Large intestine (tissue), 3 donors: ENCODE results near the gene FOLR3. TPM values are rescaled to one million over a fixed set of nuclear protein-coding genes. Genes with fewer than 3 reads are reported as not detected.
"Not testable (repeated sequence)": the region's sequence is repeated elsewhere in the genome, so short reads cannot be mapped to it uniquely, and the experiment has no call there.

Experiments
- DNase-seq, 2 donors: peaks; one replicate each; pipeline versions ENCODE4 v3.0.0 to v3.0.0-alpha.2; 2013
- H3K27ac ChIP-seq: one replicate; pipeline ENCODE4 v1.5.1; 2013; ENCODE audit warnings: low read length
- H3K27me3 ChIP-seq: 2 replicates; pipeline ENCODE4 v1.6.1; 2013; ENCODE audit warnings: low read length; ENCODE audit not compliant: control insufficient read depth, insufficient read depth
- H3K36me3 ChIP-seq: 2 replicates; pipeline ENCODE4 v1.6.1; 2013; ENCODE audit warnings: low read length; ENCODE audit not compliant: control insufficient read depth, insufficient read depth
- H3K4me1 ChIP-seq: one replicate; pipeline ENCODE4 v1.6.1; 2013; ENCODE audit warnings: low read length; ENCODE audit not compliant: control insufficient read depth, insufficient read depth
- H3K4me3 ChIP-seq: one replicate; pipeline ENCODE4 v1.5.1; 2013; ENCODE audit warnings: low read length
- H3K9me3 ChIP-seq: one replicate; pipeline ENCODE4 v1.6.1; 2013; ENCODE audit warnings: mild to moderate bottlenecking, low read depth, low read length, moderate library complexity; ENCODE audit not compliant: control insufficient read depth
- WGBS: methylation state at CpG from one replicate; pipeline ENCODE4 v1.1.5; 2013; ENCODE audit warnings: low lambda C conversion rate; ENCODE audit not compliant: insufficient coverage; 5-methylcytosine and 5-hydroxymethylcytosine counted together
- polyA plus RNA-seq: library from polyadenylated mRNA; unstranded; fragments of 120-200 nt; gene quantifications from one replicate; pipeline ENCODE4 v1.2.1, GENCODE V29; 2013

The FOLR3 gene
- polyA plus RNA-seq, 1 donor: 0.36 TPM

DNA sequence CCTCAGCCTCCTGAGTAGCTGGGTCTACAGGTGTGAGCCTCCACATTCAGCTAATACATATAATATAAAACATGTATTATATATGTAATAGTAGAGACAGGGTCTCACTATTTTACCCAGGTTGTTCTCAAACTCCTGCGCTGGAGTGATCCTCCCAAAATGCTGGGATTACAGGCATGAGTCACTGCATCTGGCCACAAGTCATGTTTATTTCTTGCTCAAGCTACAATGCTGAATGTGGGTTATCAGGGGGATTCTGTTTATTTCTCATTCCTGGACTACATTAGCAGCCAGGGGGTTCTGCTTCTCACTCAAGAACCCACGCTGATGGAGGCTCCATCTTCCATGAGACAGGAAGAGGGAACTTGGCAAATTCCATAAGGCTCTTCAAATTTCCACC is 24.8 kb downstream of the FOLR3 start:
- Histone ChIP-seq H3K36me3 (no peaks in the 10 kb centered on the region), H3K9me3 (no peaks in the 10 kb centered on the region), H3K27ac (no peak overlapping the region), H3K4me3 (no peak overlapping the region), H3K4me1 (peaks cover 4% of the 10 kb centered on the region), H3K27me3 (no peaks in the 10 kb centered on the region)
- DNase-seq: no peak
- no CpG with 5 or more reads among the region's 2 CpGs for WGBS

GRCh38 chr11:72162891-72163492 is 27.5 kb downstream of the FOLR3 start:
- Histone ChIP-seq H3K9me3 (no peaks in the 10 kb centered on the region), H3K27ac (no peak overlapping the region), H3K36me3 (no peaks in the 10 kb centered on the region), H3K4me3 (no peak overlapping the region), H3K4me1 (peaks cover 4% of the 10 kb centered on the region), H3K27me3 (no peaks in the 10 kb centered on the region)
- DNase-seq: no peak
- 95% methylated on average over 6 of the region's 16 CpGs for WGBS

DNA sequence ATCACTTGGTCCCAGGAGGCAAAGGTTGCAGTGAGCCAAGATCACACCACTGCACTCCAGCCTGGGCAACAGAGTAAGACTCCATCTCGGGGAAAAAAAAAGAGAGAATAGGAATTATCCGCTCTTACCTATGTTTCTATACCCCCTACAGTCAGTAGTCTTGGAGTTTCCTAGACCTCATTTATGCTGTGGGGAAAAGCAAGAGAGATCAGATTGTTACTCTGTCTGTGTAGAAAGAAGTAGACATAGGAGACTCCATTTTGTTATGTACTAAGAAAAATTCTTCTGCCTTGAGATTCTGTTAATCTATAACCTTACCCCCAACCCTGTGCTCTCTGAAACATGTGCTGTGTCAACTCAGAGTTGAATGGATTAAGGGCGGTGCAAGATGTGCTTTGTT is 28.7 kb downstream of the FOLR3 start:
- H3K4me1 ChIP-seq, H3K9me3 ChIP-seq, DNase-seq, H3K27me3 ChIP-seq, H3K36me3 ChIP-seq, H3K4me3 ChIP-seq: not testable (repeated sequence)
- WGBS: no CpG with 5 or more reads among the region's 3 CpGs
- peak overlapping the region; percentile 45 for H3K27ac ChIP-seq

GRCh38 chr11:72169046-72169555 is 33.6 kb downstream of the FOLR3 start:
- peak in 1 of 2 donors; percentile 12 for DNase-seq
- WGBS: 78% methylated on average over 1 of the region's 5 CpGs

DNA sequence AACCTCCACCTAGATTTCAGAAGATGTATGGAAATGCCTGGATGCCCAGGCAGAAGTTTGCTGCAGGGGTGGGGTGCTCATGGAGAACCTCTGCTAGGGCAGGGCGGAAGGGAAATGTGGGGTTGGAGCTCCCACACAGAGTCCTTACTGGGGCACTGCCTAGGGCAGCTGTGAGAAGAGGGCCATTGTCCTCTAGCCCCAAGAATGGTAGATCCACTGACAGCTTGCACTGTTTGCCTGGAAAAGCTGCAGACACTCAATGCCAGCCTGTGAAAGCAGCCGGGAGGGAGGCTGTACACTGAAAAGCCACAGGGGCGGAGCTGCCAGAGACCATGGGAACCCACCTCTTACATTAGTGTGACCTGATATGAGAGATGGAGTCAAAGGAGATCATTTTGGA is 34.2 kb downstream of the FOLR3 start:
- H3K27me3 ChIP-seq, H3K9me3 ChIP-seq, H3K36me3 ChIP-seq, DNase-seq, H3K4me3 ChIP-seq: not testable (repeated sequence)
- Histone ChIP-seq H3K27ac (peak overlapping the region; percentile 76), H3K4me1 (peaks cover 35% of the 10 kb centered on the region)
- WGBS: no CpG with 5 or more reads among the region's 3 CpGs

More at GRCh38 chr11:72169046-72169555, 33.6 kb downstream of the FOLR3 start:
- not testable (repeated sequence) for H3K36me3 ChIP-seq, H3K4me3 ChIP-seq, H3K9me3 ChIP-seq, H3K27me3 ChIP-seq
- peaks cover 30% of the 10 kb centered on the region for H3K4me1 ChIP-seq
- peak overlapping the region; percentile 76 for H3K27ac ChIP-seq

DNA sequence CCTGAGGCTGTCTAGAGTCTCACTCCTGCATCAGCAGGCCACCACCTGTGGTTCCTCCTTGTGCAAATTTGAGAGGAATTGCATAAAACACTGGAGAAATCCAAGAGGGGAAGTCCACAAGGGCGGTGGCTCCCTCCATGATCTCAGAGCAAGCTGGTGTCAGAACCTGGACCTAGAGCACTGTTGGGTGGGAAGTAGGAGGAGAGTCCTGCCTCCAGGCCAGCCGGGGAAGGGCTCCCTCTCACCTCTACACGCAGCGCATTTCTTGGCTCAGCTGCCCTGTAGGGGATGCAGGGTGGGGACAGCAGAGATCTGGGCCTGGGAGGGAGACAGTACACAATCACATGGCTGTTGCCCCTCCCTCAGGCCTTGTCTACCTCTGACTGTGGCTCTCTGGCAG is 36.5 kb downstream of the FOLR3 start:
- H3K36me3 ChIP-seq, H3K27ac ChIP-seq, H3K4me3 ChIP-seq, H3K27me3 ChIP-seq, DNase-seq, H3K9me3 ChIP-seq: not testable (repeated sequence)
- peaks cover 45% of the 10 kb centered on the region for H3K4me1 ChIP-seq
- no CpG with 5 or more reads among the region's 4 CpGs for WGBS

GRCh38 chr11:72173291-72173690 is 37.8 kb downstream of the FOLR3 start:
- H3K27ac ChIP-seq: peak overlapping the region; percentile 54
- no peaks in the 10 kb centered on the region for H3K27me3 ChIP-seq
- no peaks in the 10 kb centered on the region for H3K36me3 ChIP-seq
- peaks cover 53% of the 10 kb centered on the region for H3K4me1 ChIP-seq
- no peak overlapping the region for H3K4me3 ChIP-seq
- H3K9me3 ChIP-seq: no peaks in the 10 kb centered on the region
- DNase-seq: no peak
- no CpG with 5 or more reads among the region's 3 CpGs for WGBS

DNA sequence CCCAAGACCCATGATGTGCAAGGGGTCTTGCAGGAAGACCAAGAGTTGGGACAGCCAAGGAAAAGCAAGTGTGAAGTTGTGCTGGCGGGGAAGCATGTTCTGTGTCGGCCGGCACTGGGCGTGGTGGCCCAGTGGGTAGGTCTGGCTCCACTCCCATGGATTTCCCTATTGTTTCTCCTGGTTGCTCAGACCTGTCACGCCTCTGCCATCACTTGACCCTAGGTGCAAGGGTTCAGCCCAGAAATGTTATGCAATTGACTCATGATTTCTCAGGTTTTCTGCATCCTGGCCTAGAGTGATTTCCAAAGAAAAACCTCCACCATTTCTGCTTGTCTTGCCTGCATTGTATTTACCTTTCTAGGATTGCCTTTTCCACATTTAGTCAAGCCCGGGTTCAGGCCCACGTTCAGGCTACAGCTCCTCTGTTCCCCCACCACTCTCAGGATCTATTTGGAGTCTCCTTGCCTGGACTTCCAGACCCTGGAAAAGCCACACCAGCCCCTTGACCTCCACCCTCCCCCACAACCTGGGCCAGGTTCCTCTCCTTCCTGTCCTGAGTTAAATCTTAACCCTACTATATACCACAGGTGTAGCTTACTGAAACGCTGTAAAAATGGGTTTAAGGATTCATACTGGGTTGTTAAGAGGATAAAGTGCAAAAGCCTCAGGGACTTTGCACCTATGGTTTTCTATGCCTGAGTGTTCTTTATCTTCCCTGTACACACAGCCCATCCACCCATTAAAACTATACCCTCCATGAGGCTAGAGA is 39.0 kb downstream of the FOLR3 start:
- peaks cover 47% of the 10 kb centered on the region for H3K4me1 ChIP-seq
- no peaks in the 10 kb centered on the region for H3K27me3 ChIP-seq
- H3K4me3 ChIP-seq: no peak overlapping the region
- H3K9me3 ChIP-seq: no peaks in the 10 kb centered on the region
- H3K27ac ChIP-seq: peak overlapping the region; percentile 95
- H3K36me3 ChIP-seq: no peaks in the 10 kb centered on the region
- DNase-seq: peak; percentile 84 to 91
- no CpG with 5 or more reads among the region's 8 CpGs for WGBS

GRCh38 chr11:72177656-72178055 is 42.1 kb downstream of the FOLR3 start:
- Histone ChIP-seq H3K27ac (peak overlapping the region; percentile 39), H3K4me1 (peaks cover 36% of the 10 kb centered on the region), H3K36me3 (no peaks in the 10 kb centered on the region), H3K27me3 (no peaks in the 10 kb centered on the region), H3K9me3 (no peaks in the 10 kb centered on the region), H3K4me3 (no peak overlapping the region)
- DNase-seq: peak in 1 of 2 donors; percentile 56
- WGBS: no CpG with 5 or more reads among the region's 6 CpGs

DNA sequence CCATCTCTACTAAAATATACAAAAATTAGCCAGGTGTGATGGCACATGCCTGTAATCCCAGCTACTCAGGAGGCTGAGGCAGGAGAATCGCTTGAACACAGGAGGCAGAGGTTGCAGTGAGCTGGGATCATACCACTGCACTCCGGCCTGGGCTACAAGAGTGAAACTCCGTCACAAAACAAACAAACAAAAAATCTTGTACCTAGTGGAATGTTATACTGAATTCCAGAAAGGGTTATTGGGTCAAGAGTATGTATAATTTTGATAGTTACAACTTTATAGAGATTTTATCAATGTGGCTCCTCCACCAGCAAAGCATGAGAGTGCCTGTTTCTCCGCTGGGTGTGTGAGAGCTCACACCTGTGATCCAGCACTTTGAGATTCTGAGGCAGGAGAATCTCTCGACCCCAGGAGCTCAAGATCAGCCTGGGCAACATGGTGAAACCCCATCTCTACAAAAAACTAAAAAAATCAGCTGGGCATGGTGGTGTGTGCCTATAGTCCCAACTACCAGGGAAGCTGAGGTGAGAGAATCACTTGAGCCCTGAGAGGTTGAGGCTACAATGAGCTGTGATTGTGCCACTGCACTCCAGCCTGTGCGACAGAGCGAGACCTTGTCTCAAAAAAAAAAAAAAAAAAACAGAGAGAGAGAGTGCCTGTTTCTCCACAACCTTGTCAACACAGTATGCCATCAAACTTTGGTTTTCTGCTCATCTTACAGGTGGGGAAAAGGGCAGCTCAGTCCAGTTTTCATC is 43.7 kb downstream of the FOLR3 start:
- H3K4me1 ChIP-seq: peaks cover 23% of the 10 kb centered on the region
- no peaks in the 10 kb centered on the region for H3K36me3 ChIP-seq
- DNase-seq: no peak
- no peak overlapping the region for H3K27ac ChIP-seq
- WGBS: no CpG with 5 or more reads among the region's 7 CpGs
- H3K9me3 ChIP-seq: no peaks in the 10 kb centered on the region
- H3K27me3 ChIP-seq: no peaks in the 10 kb centered on the region
- no peak overlapping the region for H3K4me3 ChIP-seq
